SK-N-SH treated with all-trans-retinoic acid at 6 μM for 48 hours (cell line): ENCODE measurements around the gene DENND4B.

Experiments used
- BACH2 ChIP-seq: fragments of 250-450 bp; sonication (Bioruptor Pico); IDR thresholded peaks from 2 replicates; pipeline ENCODE4 v1.9.0; 2021; ENCODE audit warnings: mild to moderate bottlenecking, borderline replicate concordance
- ESRRG ChIP-seq: fragments of 250-450 bp; sonication (Bioruptor Pico); IDR thresholded peaks from 2 replicates; pipeline ENCODE4 v1.6.1; 2021; ENCODE audit warnings: mild to moderate bottlenecking
- RARB ChIP-seq: fragments of 250-450 bp; sonication (Bioruptor Pico); IDR thresholded peaks from 2 replicates; pipeline ENCODE4 v1.8.0; 2021; ENCODE audit warnings: mild to moderate bottlenecking, moderate library complexity
- SNAI2 ChIP-seq: fragments of 250-450 bp; sonication (Bioruptor Pico); IDR thresholded peaks from 2 replicates; pipeline ENCODE4 v1.5.0; 2020; ENCODE audit warnings: mild to moderate bottlenecking, moderate library complexity
- TCF4 ChIP-seq: fragments of 250-450 bp; sonication (Bioruptor Pico); IDR thresholded peaks from 2 replicates; pipeline ENCODE4 v1.8.0; 2021; ENCODE audit warnings: mild to moderate bottlenecking, moderate library complexity, borderline replicate concordance

DNA sequence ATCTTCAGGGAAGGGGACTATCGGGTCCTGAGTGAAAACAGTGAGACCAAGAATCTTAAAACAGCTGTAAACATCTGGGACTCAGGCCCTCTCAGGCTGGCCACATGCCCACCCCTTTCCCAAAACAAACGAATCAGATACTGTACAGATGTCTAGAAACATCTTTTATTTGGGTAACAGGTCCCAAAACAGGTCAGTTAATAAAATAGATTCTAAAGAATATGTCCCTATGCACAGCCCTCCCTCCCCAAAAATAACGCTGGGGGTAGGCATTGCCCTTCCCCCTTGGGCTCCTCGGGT is 12.4 kb upstream of the DENND4B start:
- no peak for TF ChIP-seq SNAI2 (CRISPR knock-in tag)
- no peak for TF ChIP-seq BACH2 (CRISPR knock-in tag)
- TF ChIP-seq TCF4 = no peak
- TF ChIP-seq ESRRG (CRISPR knock-in tag) = no peak
- TF ChIP-seq RARB = no peak
